ENCODE measurements around the gene NQO1.

- TF ChIP-seq CTCF (conservative IDR thresholded peaks at IDR 0.05): no peak
- no peak for TF ChIP-seq EZH2 (IDR thresholded peaks at IDR 0.05; ENCODE audit: low read depth)
Observed at GRCh38 chr16:69762814-69763598, 36.6 kb upstream of the NQO1 start.
